SU-DHL-6 (cell line): ENCODE data around the gene SYTL3.

Source experiments
- H2AFZ ChIP-seq: fragments of 200-600 bp; sonication (generic); 2 replicates; pipeline ENCODE4 v1.6.1; 2014; ENCODE audit warnings: low read depth, mild to moderate bottlenecking, moderate library complexity, mixed read lengths, antibody characterized with exemption, low read length; ENCODE audit not compliant: severe bottlenecking
- H3F3A ChIP-seq: fragments of 200-600 bp; shearing (Covaris generic); 2 replicates; pipeline ENCODE4 v1.6.0; 2016; ENCODE audit warnings: antibody characterized with exemption, mild to moderate bottlenecking; ENCODE audit not compliant: insufficient read depth
- H3K27ac ChIP-seq: fragments of 200-600 bp; sonication (generic); 2 replicates; pipeline ENCODE4 v1.5.1; 2016; ENCODE audit warnings: low read depth, mild to moderate bottlenecking, low read length, moderate library complexity, mixed read lengths
- H3K27me3 ChIP-seq: fragments of 200-600 bp; sonication (generic), shearing (Covaris generic); 2 replicates; pipeline ENCODE4 v1.6.0; 2014; ENCODE audit warnings: mild to moderate bottlenecking, low read length
- H3K36me3 ChIP-seq: fragments of 200-600 bp; sonication (generic); 2 replicates; pipeline ENCODE4 v1.6.1; 2014; ENCODE audit warnings: mild to moderate bottlenecking, low read length, mixed read lengths
- H3K4me2 ChIP-seq: fragments of 300-600, 200-600 bp; shearing (Covaris generic), sonication (generic); 2 replicates; pipeline ENCODE4 v1.6.0; 2014; ENCODE audit warnings: low read length, low read depth, mild to moderate bottlenecking; ENCODE audit not compliant: poor library complexity, severe bottlenecking
- H3K4me3 ChIP-seq: fragments of 200-600 bp; sonication (generic); 2 replicates; pipeline ENCODE4 v1.5.1; 2014; ENCODE audit warnings: antibody characterized with exemption, low read length, mild to moderate bottlenecking, mixed read lengths; ENCODE audit not compliant: insufficient read depth, poor library complexity, severe bottlenecking
- H3K79me2 ChIP-seq: fragments of 200-600 bp; sonication (generic); 2 replicates; pipeline ENCODE4 v1.6.1; 2014; ENCODE audit warnings: mild to moderate bottlenecking, low read length, moderate library complexity; ENCODE audit not compliant: insufficient read depth
- H3K9ac ChIP-seq: fragments of 200-600 bp; sonication (generic); 2 replicates; pipeline ENCODE4 v1.7.0; 2014; ENCODE audit warnings: mild to moderate bottlenecking, low read length
- H3K9me2 ChIP-seq: fragments of 200-600 bp; sonication (generic); replicated peaks from 2 replicates; pipeline ENCODE4 v1.6.1; 2014; ENCODE audit warnings: low read length; ENCODE audit not compliant: insufficient read depth
- H3K9me3 ChIP-seq: fragments of 200-600 bp; sonication (generic); 2 replicates; pipeline ENCODE4 v1.6.1; 2014; ENCODE audit warnings: low read length, mixed read lengths; ENCODE audit not compliant: insufficient read depth
- H4K20me1 ChIP-seq: fragments of 200-600 bp; sonication (generic); 2 replicates; pipeline ENCODE4 v1.6.1; 2014; ENCODE audit warnings: low read depth, mild to moderate bottlenecking, antibody characterized with exemption, low read length, moderate library complexity, mixed read lengths
- CTCF ChIP-seq: fragments of 200-600 bp; sonication (generic); IDR thresholded peaks from one replicate; pipeline ENCODE4 v1.5.1; 2017; ENCODE audit warnings: antibody characterized with exemption, mild to moderate bottlenecking, low read length, moderate library complexity; ENCODE audit not compliant: insufficient read depth, poor library complexity, severe bottlenecking
- EZH2phosphoT487 ChIP-seq: fragments of 200-600 bp; sonication (generic), shearing (Covaris generic); conservative IDR thresholded peaks from 2 replicates; pipeline ENCODE4 v1.6.1; 2018; ENCODE audit warnings: mild to moderate bottlenecking, antibody characterized with exemption, low read length, moderate library complexity, mixed read lengths

Gene SYTL3

GRCh38 chr6:158767709-158768108 lies 117.9 kb downstream of the SYTL3 start:
- peaks cover 35% of the 10 kb centered on the region for H3K36me3 ChIP-seq

GRCh38 chr6:158768436-158768835 lies 118.6 kb downstream of the SYTL3 start:
- Histone ChIP-seq H3K9me3 (no peaks in the 10 kb centered on the region), H3K36me3 (peaks cover 35% of the 10 kb centered on the region), H2AFZ (no peak overlapping the region), H3K27ac (no peak overlapping the region), H3K9ac (no peak overlapping the region), H3K79me2 (no peaks in the 10 kb centered on the region), H3K4me3 (no peak overlapping the region), H3K9me2 (no peaks in the 10 kb centered on the region), H4K20me1 (peaks cover 5% of the 10 kb centered on the region; the same call in 1 of the 2 replicates), H3K4me2 (no peak overlapping the region), H3K27me3 (no peaks in the 10 kb centered on the region), H3F3A (peaks cover 35% of the 10 kb centered on the region)
- TF ChIP-seq EZH2phosphoT487 = no peak
- no peak for TF ChIP-seq CTCF

More at GRCh38 chr6:158767709-158768108, 117.9 kb downstream of the SYTL3 start:
- Histone ChIP-seq H4K20me1 (peaks cover 5% of the 10 kb centered on the region; the same call in 1 of the 2 replicates), H3K4me2 (no peak overlapping the region), H3K9me3 (no peaks in the 10 kb centered on the region), H3K4me3 (no peak overlapping the region), H3K9ac (no peak overlapping the region), H3K27ac (no peak overlapping the region), H3K9me2 (no peaks in the 10 kb centered on the region), H3K79me2 (no peaks in the 10 kb centered on the region), H3F3A (peaks cover 43% of the 10 kb centered on the region), H3K27me3 (no peaks in the 10 kb centered on the region), H2AFZ (no peak overlapping the region)
- TF ChIP-seq EZH2phosphoT487 = no peak
- TF ChIP-seq CTCF = no peak

GRCh38 chr6:158769234-158769770 lies 119.4 kb downstream of the SYTL3 start:
- Histone ChIP-seq H3K4me3 (no peak overlapping the region), H3K27me3 (no peaks in the 10 kb centered on the region), H3F3A (peaks cover 30% of the 10 kb centered on the region)

GRCh38 chr6:158769771-158770432 lies 120.0 kb downstream of the SYTL3 start:
- H3K9me3 ChIP-seq = no peaks in the 10 kb centered on the region
- H3K27ac ChIP-seq = no peak overlapping the region
- no peaks in the 10 kb centered on the region for H3K27me3 ChIP-seq
- H3K9ac ChIP-seq = no peak overlapping the region
- no peak overlapping the region for H3K4me2 ChIP-seq
- no peak overlapping the region for H3K4me3 ChIP-seq
- H3K36me3 ChIP-seq = peaks cover 43% of the 10 kb centered on the region
- H4K20me1 ChIP-seq = peaks cover 5% of the 10 kb centered on the region; the same call in 1 of the 2 replicates
- H3K79me2 ChIP-seq = no peaks in the 10 kb centered on the region; the same call in 1 of the 2 replicates
- no peak for TF ChIP-seq EZH2phosphoT487
- no peak for TF ChIP-seq CTCF
- peaks cover 24% of the 10 kb centered on the region for H3F3A ChIP-seq
- no peaks in the 10 kb centered on the region for H3K9me2 ChIP-seq
- no peak overlapping the region for H2AFZ ChIP-seq

More at GRCh38 chr6:158769234-158769770, 119.4 kb downstream of the SYTL3 start:
- Histone ChIP-seq H3K4me2 (no peak overlapping the region), H3K27ac (no peak overlapping the region), H3K9ac (no peak overlapping the region), H2AFZ (no peak overlapping the region), H3K9me2 (no peaks in the 10 kb centered on the region), H4K20me1 (peaks cover 5% of the 10 kb centered on the region; the same call in 1 of the 2 replicates), H3K36me3 (peaks cover 43% of the 10 kb centered on the region), H3K79me2 (no peaks in the 10 kb centered on the region; the same call in 1 of the 2 replicates), H3K9me3 (no peaks in the 10 kb centered on the region)
- no peak for TF ChIP-seq EZH2phosphoT487
